CD1c-positive myeloid dendritic cell (primary cell): ENCODE measurements around the gene COL9A1.

Experiments
- DNase-seq: peaks from one replicate; pipeline ENCODE4 v3.0.0-alpha.2; 2016; ENCODE audit errors: extremely low spot score

COL9A1 gene

DNA sequence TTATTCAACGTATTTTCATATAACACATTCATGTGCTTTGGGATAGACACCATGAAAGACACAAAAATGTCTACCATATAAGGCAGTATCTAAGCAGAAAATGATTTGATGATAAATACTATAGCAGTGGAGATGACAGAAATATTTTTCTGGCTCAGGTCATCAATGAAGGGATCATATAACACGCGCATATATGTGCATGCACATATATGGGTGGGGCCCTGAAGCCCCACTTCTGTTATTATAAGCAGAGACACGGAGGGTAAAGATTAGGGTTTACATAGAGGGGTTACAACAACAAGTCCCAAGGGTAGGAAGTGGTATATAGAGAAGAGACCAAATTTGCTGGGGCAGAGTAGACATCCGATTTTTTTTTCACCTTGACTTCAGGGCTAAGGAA lies 16.0 kb downstream of the COL9A1 start:
- DNase-seq: no peak

DNA sequence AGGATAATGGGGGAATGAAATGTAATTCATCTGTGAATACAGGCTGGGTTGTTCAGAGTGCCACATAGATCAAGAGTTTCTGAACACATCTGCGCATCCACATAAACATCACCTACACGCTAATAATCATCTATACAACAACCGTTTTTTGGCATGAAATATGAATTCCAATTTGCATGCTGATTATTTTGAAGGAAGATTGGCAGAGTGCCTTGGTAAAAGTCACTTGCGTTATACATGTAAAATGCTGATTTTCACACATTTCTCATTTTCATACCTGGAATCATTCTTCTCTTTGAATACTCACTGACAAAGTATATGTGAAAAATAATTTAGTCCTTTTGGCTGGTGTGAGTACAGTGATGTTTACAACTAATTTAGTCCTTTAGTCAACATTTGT lies 17.7 kb downstream of the COL9A1 start:
- DNase-seq: no peak

DNA sequence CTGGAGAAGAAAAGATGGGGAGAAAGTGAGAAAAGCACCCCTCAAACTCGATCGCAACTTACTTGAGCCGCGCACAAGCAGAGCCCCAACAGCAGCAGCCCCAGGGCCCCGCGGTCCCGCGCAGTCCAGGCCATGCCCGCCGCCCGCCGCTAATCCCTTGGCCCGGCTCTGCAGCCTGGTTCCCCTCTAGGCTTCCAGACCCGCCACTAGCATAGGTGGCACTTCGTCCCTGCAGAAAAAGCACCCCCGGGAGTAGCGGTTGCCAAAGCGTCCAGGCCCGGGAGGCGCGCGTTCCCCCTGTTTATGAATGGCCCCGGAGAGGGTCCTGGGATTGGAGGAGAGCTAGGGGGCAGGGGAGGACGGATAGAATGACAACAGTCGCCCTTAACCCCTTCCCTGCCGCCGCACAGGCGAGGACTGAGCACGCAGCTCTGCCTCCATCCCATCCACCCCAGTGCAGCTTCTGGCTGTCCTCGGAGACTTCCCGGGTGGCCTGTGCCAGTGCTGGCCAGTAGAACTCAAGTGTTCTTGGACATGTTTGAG lies 19.9 kb downstream of the COL9A1 start:
- no peak for DNase-seq

DNA sequence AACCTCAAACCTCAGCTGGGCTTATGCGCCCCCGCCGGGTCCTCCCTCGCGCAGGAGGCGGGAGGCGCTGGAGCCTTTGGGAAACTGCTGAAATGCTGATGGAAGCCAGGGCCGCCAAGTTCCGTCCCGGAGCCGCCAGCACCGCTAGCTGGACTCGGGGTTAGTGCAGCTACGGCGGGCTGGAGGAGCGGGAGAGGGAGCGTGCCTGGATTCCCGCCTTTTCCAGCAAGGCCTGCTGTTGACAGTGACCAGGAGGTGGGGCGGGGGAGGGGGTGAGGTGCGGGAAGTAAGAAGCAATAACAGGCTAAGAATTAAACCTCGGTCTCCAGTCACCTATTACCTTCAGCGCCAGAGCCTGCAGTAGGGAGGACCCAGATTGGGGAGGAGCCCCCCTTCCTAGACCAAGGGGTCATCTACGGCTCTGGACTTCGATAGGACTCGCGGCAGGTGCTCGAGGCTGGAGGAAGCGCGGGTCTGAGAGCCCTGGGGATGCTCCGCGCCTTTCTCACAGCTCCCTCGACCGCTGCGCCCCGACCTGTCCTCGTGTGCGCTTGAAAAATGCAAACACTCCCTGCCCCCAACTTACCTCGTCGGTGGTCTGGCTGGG lies 20.5 kb downstream of the COL9A1 start:
- DNase-seq: no peak

DNA sequence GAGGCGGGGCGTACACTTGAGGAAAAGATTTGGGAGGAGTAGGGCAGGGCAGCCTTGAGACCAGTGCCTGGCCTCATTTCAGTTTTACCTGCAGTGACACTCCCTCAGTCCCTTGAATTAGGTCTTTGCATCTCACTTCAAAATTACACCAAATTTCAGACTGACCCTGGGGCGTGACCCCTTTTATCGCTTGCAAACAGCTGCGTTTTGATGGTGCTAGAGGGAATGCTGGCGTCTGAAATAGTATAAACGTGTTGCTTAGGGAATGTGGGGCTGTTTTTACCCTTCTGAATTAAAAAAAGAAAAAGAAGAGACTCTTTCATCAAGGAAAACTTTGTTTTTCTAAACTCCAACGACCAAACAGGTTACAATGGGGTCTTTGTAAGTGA lies 21.0 kb downstream of the COL9A1 start:
- no peak for DNase-seq

DNA sequence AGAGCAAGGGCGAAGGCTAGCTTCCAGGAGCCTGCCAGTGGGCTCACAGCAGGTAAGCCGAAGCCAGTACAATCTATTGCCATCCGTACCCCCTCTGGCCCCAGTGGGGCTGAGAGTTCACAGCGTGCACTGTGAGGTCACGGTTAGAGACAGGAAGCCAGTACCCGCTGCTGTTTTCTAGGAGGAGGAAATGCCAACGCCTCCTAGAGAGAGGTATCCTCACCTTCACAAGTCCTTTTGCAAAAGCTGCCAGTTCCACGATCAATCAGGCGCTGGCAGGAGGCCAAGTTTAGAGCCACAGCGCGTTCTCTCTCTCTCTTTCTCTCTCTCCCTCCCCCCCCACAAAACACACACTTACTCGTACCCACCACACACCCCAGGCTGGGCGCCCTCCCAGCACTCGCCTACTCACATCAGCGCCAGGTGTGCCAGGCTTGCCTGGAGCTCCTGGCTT lies 22.5 kb downstream of the COL9A1 start:
- DNase-seq: no peak

DNA sequence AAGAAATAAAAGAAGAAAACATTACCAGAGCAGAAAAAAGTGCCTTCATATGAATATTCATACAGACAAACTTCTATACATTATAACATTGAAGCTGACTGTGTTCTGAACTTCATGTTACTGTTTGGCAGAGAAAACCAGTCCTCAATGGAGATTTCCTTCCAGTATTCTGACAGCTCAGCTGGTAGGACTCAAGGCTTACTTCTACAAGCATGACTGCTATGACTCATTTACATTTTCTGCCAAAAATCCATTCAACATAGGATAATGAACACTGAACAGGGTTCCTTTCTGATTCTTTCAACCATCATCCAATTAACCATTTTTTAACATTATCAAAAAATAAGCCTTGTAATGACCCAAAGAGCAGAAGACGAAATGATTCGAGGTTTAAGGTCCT lies 25.4 kb downstream of the COL9A1 start:
- DNase-seq: no peak

DNA sequence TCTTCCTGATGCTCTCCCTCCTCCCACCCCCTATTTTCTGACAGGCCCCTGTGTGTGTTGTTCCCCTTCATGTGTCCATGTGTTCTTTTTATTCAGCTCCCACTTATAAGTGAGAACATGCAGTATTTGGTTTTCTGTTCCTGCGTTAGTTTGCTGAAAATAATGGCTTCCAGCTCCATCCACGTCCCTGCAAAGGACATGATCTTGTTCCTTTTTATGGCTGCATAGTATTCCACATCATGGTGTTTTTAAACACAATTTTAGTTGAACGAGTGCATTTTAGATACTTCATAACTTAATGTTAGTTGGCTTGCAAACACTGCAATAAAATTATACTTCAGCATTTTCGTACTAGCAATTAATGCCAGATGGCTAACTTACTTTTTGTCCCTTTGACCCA lies 28.5 kb downstream of the COL9A1 start:
- DNase-seq: no peak

DNA sequence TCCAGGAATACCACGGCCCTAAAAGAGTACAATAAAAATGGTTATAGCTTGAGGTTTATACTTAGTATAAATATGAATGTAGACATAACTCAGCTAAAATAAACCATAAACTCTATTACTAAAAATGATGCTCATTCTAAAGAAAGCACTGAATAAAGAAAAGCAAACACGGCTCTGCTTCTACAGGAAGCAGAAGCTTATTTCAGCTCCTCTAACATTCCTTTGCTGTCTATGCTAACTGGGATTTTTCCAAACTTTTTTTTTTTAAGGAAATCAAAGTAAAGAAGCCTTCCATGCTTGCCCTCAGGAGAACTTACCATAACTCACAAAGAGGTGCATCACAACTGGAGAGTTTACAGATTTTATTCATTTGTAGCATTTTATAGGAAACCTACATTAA lies 30.8 kb downstream of the COL9A1 start:
- no peak for DNase-seq

DNA sequence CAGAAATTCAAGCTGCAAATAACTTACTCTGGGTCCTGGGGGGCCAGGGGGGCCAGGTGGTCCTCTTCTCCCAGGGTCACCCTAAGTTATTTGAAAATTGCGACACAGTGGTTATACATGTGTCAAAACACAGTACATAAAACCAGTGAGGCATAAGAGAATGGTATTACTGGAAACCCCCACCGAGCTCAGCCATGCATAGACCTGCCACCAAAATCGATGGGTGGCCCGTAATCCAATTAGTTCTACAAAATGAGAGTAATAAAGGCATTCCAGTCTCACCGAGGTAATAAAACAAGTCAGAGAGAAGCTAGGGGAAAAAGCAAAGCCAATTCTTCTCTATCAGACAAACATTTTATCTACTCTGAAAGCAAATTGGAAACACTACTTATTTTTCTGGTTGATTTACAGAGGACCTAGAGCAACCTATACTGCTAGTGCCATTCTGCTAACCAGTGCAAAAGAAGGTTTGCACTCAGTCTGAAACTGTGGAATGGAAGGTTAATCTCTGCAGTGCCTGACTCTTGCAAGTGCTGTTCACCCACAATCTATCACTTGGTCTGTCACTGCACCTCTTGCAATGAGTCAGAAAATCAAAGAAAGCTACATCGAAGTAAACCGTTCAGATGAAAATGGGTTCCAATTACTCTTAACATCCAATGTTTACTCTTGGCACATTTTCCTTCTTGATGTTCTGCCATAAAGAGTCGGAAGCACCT lies 32.4 kb downstream of the COL9A1 start:
- no peak for DNase-seq

DNA sequence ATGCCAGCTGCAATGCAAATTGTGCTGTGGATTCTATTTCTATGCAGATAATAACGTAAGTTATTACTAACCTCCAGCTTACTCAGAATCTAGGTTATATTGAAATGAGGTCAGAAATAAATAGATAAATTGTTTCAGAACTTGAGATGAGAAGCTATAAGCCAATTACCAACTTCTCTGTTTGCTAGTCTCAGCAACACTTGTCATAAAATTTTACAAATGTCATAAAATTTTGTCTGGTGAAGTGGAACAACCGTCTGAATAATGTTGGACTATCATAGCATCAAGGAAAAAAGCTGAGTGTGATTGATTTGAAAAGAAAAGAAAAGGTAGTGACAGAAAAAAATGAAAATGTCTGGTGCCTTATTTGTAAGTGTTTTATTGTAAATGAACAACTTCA lies 36.7 kb downstream of the COL9A1 start:
- DNase-seq: no peak

DNA sequence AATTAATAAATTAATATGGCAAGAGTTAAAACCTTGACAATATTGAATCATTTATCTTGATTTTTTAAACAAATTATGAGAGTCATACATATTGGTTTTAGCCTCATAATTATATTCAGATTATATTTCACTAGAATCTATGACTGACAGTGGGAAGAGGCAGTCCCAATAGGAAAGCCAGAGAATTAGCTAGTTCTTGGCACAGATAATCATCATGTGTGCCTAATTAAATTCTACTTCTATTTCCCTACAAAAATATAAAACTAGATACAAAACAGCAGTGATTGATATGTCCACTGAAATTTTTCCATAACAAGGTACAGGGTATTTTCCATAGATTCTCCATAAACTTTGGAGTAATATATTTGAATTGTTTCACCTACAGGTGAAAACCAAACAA lies 38.6 kb downstream of the COL9A1 start:
- no peak for DNase-seq

DNA sequence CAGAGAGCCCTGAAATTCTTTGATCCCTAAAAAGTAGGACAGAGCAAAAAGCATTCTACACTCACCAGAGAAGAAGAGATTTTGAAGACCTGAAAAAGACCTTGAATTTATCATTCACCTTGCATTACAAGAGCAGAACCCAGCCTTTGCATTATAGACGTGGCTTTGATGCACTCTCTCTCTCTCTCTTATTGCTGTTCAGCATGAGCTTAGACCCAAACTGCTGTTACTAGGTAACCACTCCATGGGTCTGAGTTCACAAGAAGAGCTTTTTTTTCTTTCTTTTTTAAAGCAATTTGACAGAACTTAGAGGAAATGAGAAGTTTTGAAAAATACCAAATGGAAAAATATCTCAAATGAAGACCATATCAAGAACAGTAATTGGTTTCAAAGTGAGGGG lies 44.4 kb downstream of the COL9A1 start:
- no peak for DNase-seq

DNA sequence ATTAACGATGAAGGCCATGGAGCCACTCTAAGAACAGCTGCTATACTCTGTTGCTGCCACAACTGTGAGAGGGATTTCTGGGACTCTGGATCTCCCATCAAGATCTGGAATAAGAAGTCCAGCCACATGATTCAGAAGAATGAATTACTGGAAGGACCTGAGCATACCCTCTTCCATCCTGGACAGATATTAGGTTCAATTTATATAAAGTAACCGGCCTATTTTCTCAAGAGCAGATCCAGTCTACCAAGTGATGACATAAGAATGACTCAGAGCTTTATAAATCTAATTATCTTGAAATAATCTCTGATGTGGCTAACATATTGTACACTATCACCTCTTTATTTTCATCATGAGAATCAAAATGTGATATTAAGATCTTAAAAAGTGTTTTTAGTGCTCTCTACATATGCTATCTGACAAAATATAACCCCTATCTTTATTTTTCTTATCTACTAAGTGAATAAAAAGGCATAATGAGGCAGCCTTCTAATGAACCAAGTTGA lies 45.1 kb downstream of the COL9A1 start:
- DNase-seq: no peak

DNA sequence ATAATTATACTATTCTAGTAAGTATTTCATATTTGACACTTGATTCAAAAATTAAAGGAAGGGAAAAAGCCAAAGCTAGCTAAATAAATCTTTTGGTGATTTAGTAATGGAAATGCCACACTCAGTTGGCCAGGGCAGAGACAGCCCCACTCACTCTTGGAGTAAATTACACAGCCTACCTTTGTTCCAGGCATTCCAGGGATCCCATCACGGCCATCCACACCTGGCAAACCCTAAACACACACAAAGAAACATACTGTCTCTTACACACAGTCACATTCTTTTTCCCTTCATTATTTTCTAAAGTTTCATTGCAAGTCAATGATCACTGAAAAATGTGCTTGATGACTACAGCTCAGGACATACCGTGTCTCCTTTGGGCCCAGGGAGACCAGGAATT lies 48.1 kb downstream of the COL9A1 start:
- no peak for DNase-seq

DNA sequence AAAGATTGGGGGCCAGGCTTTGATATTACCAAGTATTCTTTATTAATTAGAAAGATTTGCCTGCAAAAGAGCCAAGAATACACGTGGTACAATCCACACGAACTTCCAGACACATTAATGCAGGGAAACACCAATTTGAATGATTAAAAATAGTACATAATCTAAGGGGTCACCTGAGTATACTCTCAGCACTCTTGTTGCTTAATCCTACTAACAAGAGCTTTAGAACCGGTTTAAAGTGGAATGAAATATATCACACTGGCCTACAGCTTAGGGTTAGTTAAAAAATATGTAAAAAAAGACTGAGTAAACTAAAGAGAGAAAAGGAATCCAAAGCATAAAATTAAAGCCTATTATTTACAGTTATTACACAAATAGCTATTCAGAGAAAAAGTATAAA lies 49.0 kb downstream of the COL9A1 start:
- no peak for DNase-seq

DNA sequence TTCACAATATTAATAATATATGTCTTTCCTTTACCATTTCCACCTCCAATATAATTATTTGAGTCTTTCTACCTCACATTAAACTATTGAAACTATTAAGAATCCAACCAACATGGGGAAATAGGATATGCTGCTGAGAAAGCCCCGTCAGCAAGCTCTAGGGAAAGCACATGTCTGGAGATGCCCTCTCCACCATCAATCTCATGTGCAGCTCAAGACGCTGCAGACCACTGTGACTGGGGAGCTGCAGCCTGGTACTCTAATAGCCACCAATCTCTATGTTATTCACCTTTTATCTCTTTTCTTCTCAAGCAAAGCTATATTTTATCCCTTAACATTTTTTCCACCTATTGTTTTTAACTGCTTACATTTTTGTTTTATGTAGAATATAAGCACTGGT lies 50.3 kb downstream of the COL9A1 start:
- DNase-seq: no peak

DNA sequence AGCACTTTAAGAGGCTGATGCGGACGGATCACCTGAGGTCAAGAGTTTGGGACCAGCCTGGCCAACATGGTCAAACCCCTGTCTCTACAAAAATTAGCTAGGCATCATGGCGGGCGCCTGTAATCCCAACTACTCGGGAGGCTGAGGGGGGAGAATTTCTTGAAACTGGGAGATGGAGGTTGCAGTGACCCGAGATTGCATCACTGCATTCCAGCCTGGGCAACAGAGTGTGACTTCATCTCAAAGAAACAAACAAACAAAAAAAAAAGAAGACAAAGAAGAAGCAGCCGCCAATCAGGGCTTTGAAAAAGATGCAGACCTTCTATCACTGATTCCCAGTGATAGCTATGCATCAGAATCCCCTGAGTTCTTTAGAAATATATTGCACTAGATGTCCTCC lies 56.8 kb downstream of the COL9A1 start:
- DNase-seq: no peak

DNA sequence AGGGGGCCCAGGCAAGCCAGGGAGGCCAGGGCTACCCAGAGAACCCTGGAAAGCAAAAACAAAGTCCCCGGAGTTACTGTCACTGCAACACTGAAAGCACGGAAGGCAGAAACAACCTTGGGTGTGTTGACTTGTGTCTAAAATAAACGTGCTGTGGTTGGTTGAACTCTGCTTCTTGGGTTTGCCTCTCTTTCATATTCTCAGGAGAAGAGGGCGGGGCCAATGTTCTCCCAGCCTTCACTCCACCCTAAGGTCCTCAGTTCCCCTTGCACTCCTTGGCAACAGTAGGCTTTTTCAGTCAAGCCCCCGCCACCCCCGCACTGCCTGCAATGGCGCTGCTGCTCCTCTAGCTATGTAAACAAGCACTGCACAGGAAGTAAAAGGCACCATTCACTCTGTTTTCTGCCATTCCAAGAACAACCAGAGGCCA lies 60.9 kb downstream of the COL9A1 start:
- no peak for DNase-seq

DNA sequence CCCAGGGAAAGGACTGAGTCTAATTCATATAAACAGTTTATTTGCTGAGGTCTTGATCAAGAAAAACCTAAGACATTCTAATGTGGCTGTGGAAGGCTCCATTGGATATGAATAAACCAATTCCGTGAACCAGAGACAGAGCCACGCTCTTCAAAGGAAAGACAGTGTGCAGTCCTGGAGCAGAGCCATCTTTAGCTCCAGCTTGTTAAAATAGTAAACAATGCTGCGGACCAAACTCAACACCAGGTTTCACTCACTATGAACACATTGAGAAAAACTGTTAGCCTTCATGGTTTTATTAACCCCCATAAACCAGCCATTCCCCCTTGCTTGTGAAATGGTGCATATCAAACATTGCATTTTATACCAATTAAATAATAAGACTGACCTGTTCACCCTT lies 61.9 kb downstream of the COL9A1 start:
- no peak for DNase-seq

DNA sequence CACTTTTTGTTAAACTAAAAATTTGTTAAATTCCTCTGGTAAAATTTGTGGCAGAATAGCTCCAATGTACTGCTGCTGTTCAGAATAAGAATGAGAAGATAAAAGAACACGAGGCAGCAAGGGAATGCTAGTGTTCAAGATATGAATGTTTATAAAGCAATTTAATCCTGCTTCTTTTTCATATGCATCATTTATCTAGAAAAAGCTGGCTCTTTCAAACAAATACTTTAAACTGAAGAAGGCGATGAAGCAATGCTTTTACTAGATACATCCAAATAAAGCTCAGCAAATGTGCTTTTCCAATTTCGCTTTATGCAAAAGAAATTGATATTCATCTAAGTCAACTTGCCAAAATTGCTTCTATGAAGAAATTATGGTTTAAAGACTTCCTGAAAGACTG lies 66.5 kb downstream of the COL9A1 start:
- DNase-seq: no peak

DNA sequence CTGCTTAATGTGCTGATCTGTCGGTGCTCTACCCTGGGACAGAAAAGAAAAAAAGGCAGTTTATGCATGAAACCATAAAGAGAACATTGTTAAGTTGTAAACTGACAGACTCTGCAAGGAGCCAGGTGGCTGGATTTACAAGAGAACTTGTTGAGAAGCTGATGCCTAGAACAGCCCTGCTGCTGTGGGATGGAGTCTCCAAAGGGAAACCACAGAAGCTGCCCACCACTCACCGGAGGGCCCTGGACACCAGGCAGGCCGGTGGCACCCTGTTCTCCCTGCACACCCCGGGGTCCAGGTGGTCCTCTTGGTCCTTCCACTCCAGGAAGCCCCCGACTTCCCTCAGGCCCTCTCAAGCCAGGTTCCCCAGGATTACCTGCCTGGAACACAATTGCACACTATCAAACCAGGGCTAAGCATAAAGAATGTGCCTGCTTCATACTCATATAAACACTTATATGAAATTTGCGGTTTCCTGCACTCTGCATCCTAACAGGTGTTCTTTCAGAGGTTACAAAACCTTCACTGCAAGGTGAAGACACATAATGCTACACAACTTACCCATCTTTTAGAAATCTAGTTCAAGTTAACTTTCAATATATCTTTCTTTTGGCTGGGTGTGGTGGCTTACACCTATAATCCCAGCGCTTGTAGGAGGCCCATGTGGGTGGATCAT lies 68.2 kb downstream of the COL9A1 start:
- DNase-seq: no peak

DNA sequence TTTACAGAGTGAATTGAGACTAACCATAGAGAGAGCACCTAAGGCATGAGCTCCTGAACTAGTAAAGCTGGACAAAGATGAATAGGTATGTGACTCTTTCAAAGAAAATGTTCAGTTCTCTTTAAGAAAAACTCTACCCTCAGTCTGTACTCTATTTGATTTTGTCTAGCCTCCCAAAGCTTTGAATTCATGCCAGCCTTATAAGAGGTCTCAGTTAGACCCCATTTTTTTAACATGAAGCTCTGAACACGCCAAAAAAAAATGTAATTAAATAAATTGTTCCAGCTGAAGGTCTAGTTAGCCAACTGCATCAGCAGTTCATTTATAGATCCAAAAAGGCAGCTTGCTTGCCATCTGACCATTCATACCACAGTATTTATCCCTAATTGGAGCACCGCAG lies 71.6 kb downstream of the COL9A1 start:
- no peak for DNase-seq
